DND-41 (cell line): ENCODE measurements around the gene PTPRD.

Experiments
- ATAC-seq: fragments of 200-7000 bp; cut with Tn5 transposase; 3 replicates; pipeline ENCODE4 v1.9.1; 2021; ENCODE audit warnings: low read depth; ENCODE audit not compliant: insufficient read depth
- DNase-seq: peaks from one replicate; pipeline ENCODE4 v3.0.0-alpha.2; 2020
- H2AFZ ChIP-seq: 2 replicates; pipeline ENCODE4 v1.6.0; 2012; ENCODE audit warnings: low read depth, low read length
- H3K27ac ChIP-seq: 2 replicates; pipeline ENCODE4 v1.5.1; 2012; ENCODE audit warnings: low read length, inconsistent platforms
- H3K27me3 ChIP-seq: fragments of 200-600 bp; sonication (generic); 2 replicates; pipeline ENCODE4 v1.6.0; 2012; ENCODE audit warnings: low read length, mild to moderate bottlenecking, inconsistent platforms; ENCODE audit not compliant: insufficient read depth, poor library complexity
- H3K36me3 ChIP-seq: 2 replicates; pipeline ENCODE4 v1.5.1; 2012; ENCODE audit warnings: low read length, inconsistent platforms; ENCODE audit not compliant: insufficient read depth
- H3K4me1 ChIP-seq: 2 replicates; pipeline ENCODE4 v1.5.1; 2012; ENCODE audit warnings: mild to moderate bottlenecking, low read length; ENCODE audit not compliant: insufficient read depth
- H3K4me2 ChIP-seq: 2 replicates; pipeline ENCODE4 v1.6.0; 2012; ENCODE audit warnings: mild to moderate bottlenecking, moderate library complexity, low read length, inconsistent platforms; ENCODE audit not compliant: insufficient read depth
- H3K4me3 ChIP-seq, 2 experiments: fragments of 200-600 bp in 1 of 2; shearing (Covaris generic) in 1 of 2; 2 replicates each; pipeline ENCODE4 v1.5.1; 2012 to 2016; ENCODE audit warnings: inconsistent platforms in 2 of 2, low read length in 2 of 2, mild to moderate bottlenecking in 2 of 2, low read depth in 1 of 2, moderate library complexity in 1 of 2
- H3K79me2 ChIP-seq: 2 replicates; pipeline ENCODE4 v1.6.0; 2012; ENCODE audit warnings: low read length, inconsistent platforms; ENCODE audit not compliant: insufficient read depth
- H3K9ac ChIP-seq: 2 replicates; pipeline ENCODE4 v1.6.0; 2012; ENCODE audit warnings: low read depth, mild to moderate bottlenecking, inconsistent platforms, low read length, moderate library complexity
- H3K9me3 ChIP-seq: 2 replicates; pipeline ENCODE4 v1.5.1; 2012; ENCODE audit warnings: low read length, moderate library complexity, mild to moderate bottlenecking, inconsistent platforms; ENCODE audit not compliant: insufficient read depth, severe bottlenecking
- H4K20me1 ChIP-seq: 2 replicates; pipeline ENCODE4 v1.6.0; 2012; ENCODE audit warnings: low read length; ENCODE audit not compliant: insufficient read depth
- CTCF ChIP-seq: IDR thresholded peaks from 2 replicates; pipeline ENCODE4 v1.5.1; 2012; ENCODE audit warnings: borderline replicate concordance, low read length, moderate library complexity, mild to moderate bottlenecking; ENCODE audit not compliant: poor library complexity, severe bottlenecking; ENCODE audit errors: extremely low read depth
- EZH2 ChIP-seq: IDR thresholded peaks from 3 replicates; pipeline ENCODE4 v1.6.1; 2012; ENCODE audit warnings: borderline replicate concordance, low read depth, mild to moderate bottlenecking, moderate library complexity, low read length, inconsistent platforms; ENCODE audit not compliant: severe bottlenecking

The PTPRD gene

GRCh38 chr9:8571643-8572042, 2041.2 kb downstream of the PTPRD start:
- H3K9ac ChIP-seq, result no peak overlapping the region
- H3K27me3 ChIP-seq, result no peaks in the 10 kb centered on the region
- H3K4me1 ChIP-seq, result peaks cover 22% of the 10 kb centered on the region
- H3K79me2 ChIP-seq, result no peaks in the 10 kb centered on the region
- H3K4me2 ChIP-seq, result no peak overlapping the region
- TF ChIP-seq EZH2, result no peak
- TF ChIP-seq CTCF, result no peak
- no peaks in the 10 kb centered on the region for H4K20me1 ChIP-seq
- no peak overlapping the region for H2AFZ ChIP-seq
- no peak for DNase-seq
- no peaks in the 10 kb centered on the region for H3K36me3 ChIP-seq
- ATAC-seq, result no peak
- H3K27ac ChIP-seq, result no peak overlapping the region
- H3K9me3 ChIP-seq, result no peaks in the 10 kb centered on the region
- H3K4me3 ChIP-seq, result no peak overlapping the region

GRCh38 chr9:8570776-8571175, 2042.0 kb downstream of the PTPRD start:
- H3K9me3 ChIP-seq, result no peaks in the 10 kb centered on the region
- ATAC-seq (no peak), DNase-seq (no peak)
- H4K20me1 ChIP-seq, result no peaks in the 10 kb centered on the region
- no peaks in the 10 kb centered on the region for H3K36me3 ChIP-seq
- H3K9ac ChIP-seq, result no peak overlapping the region
- no peak overlapping the region for H3K4me3 ChIP-seq
- no peaks in the 10 kb centered on the region for H3K27me3 ChIP-seq
- H3K4me2 ChIP-seq, result no peak overlapping the region
- no peak overlapping the region for H2AFZ ChIP-seq
- no peaks in the 10 kb centered on the region for H3K79me2 ChIP-seq
- no peak for TF ChIP-seq CTCF
- no peak for TF ChIP-seq EZH2
- H3K4me1 ChIP-seq, result peaks cover 22% of the 10 kb centered on the region
- H3K27ac ChIP-seq, result no peak overlapping the region

GRCh38 chr9:8569823-8570222, 2043.0 kb downstream of the PTPRD start:
- Histone ChIP-seq H3K4me3 (no peak overlapping the region), H3K4me1 (peaks cover 31% of the 10 kb centered on the region), H3K9me3 (no peaks in the 10 kb centered on the region), H3K36me3 (no peaks in the 10 kb centered on the region), H3K79me2 (no peaks in the 10 kb centered on the region), H3K9ac (no peak overlapping the region), H3K27me3 (no peaks in the 10 kb centered on the region), H3K27ac (no peak overlapping the region), H4K20me1 (no peaks in the 10 kb centered on the region), H2AFZ (no peak overlapping the region), H3K4me2 (no peak overlapping the region)
- peak; percentile 76 for ATAC-seq
- TF ChIP-seq EZH2, result no peak
- no peak for TF ChIP-seq CTCF
- no peak for DNase-seq
